Neural cell (in vitro differentiated cells): ENCODE data around the gene KRT3. TPM values are rescaled to one million over a fixed set of nuclear protein-coding genes. Genes with fewer than 3 reads are reported as not detected.

Experiments used
- H2AFZ ChIP-seq: fragments of 200-600, 300-800 bp; sonication (generic), shearing (Covaris generic); 2 replicates; pipeline ENCODE4 v1.6.0; 2014; ENCODE audit warnings: low read depth, mild to moderate bottlenecking, antibody characterized with exemption, low read length, moderate library complexity
- H3F3A ChIP-seq: fragments of 200-600 bp; shearing (Covaris generic); 2 replicates; pipeline ENCODE4 v1.6.1; 2016; ENCODE audit warnings: mild to moderate bottlenecking, moderate library complexity, mixed read lengths, antibody characterized with exemption, low read length; ENCODE audit not compliant: insufficient read depth, poor library complexity, severe bottlenecking
- H3K27ac ChIP-seq: fragments of 200-600, 300-800 bp; sonication (generic), shearing (Covaris generic); 2 replicates; pipeline ENCODE4 v1.5.1; 2014; ENCODE audit warnings: mild to moderate bottlenecking, low read length, moderate library complexity
- H3K27me3 ChIP-seq: fragments of 300-800, 200-600 bp; sonication (generic), shearing (Covaris generic); 2 replicates; pipeline ENCODE4 v1.6.0; 2014; ENCODE audit warnings: mild to moderate bottlenecking, low read depth, low read length, moderate library complexity; ENCODE audit not compliant: insufficient read depth
- H3K36me3 ChIP-seq: fragments of 300-800, 200-600 bp; sonication (generic), shearing (Covaris generic); 2 replicates; pipeline ENCODE4 v1.5.1; 2014; ENCODE audit warnings: mild to moderate bottlenecking, antibody characterized with exemption, low read length, moderate library complexity; ENCODE audit not compliant: insufficient read depth
- H3K4me2 ChIP-seq: fragments of 300-800, 200-600 bp; sonication (generic), shearing (Covaris generic); 2 replicates; pipeline ENCODE4 v1.6.0; 2014; ENCODE audit warnings: mild to moderate bottlenecking, low read length
- H3K4me3 ChIP-seq: fragments of 300-800, 200-600 bp; sonication (generic), shearing (Covaris generic); 2 replicates; pipeline ENCODE4 v1.5.1; 2014; ENCODE audit warnings: mild to moderate bottlenecking, low read length, moderate library complexity
- H3K79me2 ChIP-seq: fragments of 200-600 bp; shearing (Covaris generic); replicated peaks from 2 replicates; pipeline ENCODE4 v1.6.0; 2014; ENCODE audit warnings: mild to moderate bottlenecking, low read length, moderate library complexity; ENCODE audit not compliant: insufficient read depth
- H3K9ac ChIP-seq: fragments of 300-800, 200-600 bp; sonication (generic), shearing (Covaris generic); 2 replicates; pipeline ENCODE4 v1.6.1; 2016; ENCODE audit warnings: mild to moderate bottlenecking, low read length, mixed read lengths
- H3K9me2 ChIP-seq: fragments of 200-600 bp; shearing (Covaris generic); 2 replicates; pipeline ENCODE4 v1.6.1; 2016; ENCODE audit warnings: mild to moderate bottlenecking, low read length, mixed read lengths; ENCODE audit not compliant: insufficient read depth
- H3K9me3 ChIP-seq: fragments of 200-600, 300-800 bp; sonication (generic), shearing (Covaris generic); 2 replicates; pipeline ENCODE4 v1.6.1; 2016; ENCODE audit warnings: mild to moderate bottlenecking, mixed run types, low read length, moderate library complexity, mixed read lengths
- H4K20me1 ChIP-seq: fragments of 200-600 bp; shearing (Covaris generic); 2 replicates; pipeline ENCODE4 v1.6.1; 2016; ENCODE audit warnings: mild to moderate bottlenecking, mixed run types; ENCODE audit not compliant: insufficient read depth
- CTCF ChIP-seq: fragments of 450-650 bp; IDR thresholded peaks from 2 replicates; pipeline ENCODE4 v1.5.1; 2014; ENCODE audit warnings: antibody characterized with exemption, mild to moderate bottlenecking, moderate library complexity; ENCODE audit not compliant: poor library complexity, severe bottlenecking
- EP300 ChIP-seq: fragments of 450-650 bp; conservative IDR thresholded peaks from 2 replicates; pipeline ENCODE4 v1.6.1; 2014; ENCODE audit warnings: antibody characterized with exemption, mild to moderate bottlenecking, moderate library complexity; ENCODE audit not compliant: poor library complexity, severe bottlenecking
- EZH2 ChIP-seq: fragments of 200-600, 300-800 bp; shearing (Covaris generic), sonication (generic); IDR thresholded peaks from 2 replicates; pipeline ENCODE4 v1.6.1; 2014; ENCODE audit warnings: antibody characterized with exemption, low read length, borderline replicate concordance, mild to moderate bottlenecking; ENCODE audit not compliant: insufficient read depth, poor library complexity, severe bottlenecking
- MXI1 ChIP-seq: fragments of 450-650 bp; conservative IDR thresholded peaks from 2 replicates; pipeline ENCODE4 v1.6.1; 2014; ENCODE audit warnings: antibody characterized with exemption, mild to moderate bottlenecking; ENCODE audit not compliant: poor library complexity, severe bottlenecking
- POLR2AphosphoS5 ChIP-seq: IDR thresholded peaks from 2 replicates; pipeline ENCODE4 v1.6.1; 2012
- RAD21 ChIP-seq: fragments of 450-650 bp; conservative IDR thresholded peaks from 2 replicates; pipeline ENCODE4 v1.6.1; 2014; ENCODE audit warnings: antibody characterized with exemption, mild to moderate bottlenecking, moderate library complexity
- SMC3 ChIP-seq: fragments of 450-650 bp; conservative IDR thresholded peaks from 2 replicates; pipeline ENCODE4 v1.6.1; 2014; ENCODE audit warnings: antibody characterized with exemption, mild to moderate bottlenecking, moderate library complexity; ENCODE audit not compliant: poor library complexity
- TAF1 ChIP-seq: IDR thresholded peaks from 2 replicates; pipeline ENCODE4 v1.6.1; 2012; ENCODE audit warnings: low read depth
- polyA plus RNA-seq: library from polyadenylated mRNA; depleted of rRNA; stranded (reverse); fragments of >200 nt; gene quantifications from 2 replicates; pipeline ENCODE4 v1.2.3, GENCODE V29; 2014
- TF ChIP-seq, protein P1 (sequence below): IDR thresholded peaks from 2 replicates; pipeline ENCODE4 v1.6.1; 2012; ENCODE audit warnings: borderline replicate concordance

KRT3 gene
- polyA plus RNA-seq, 1 donor from 2014 or later: not detected

GRCh38 chr12:52826611-52827498, 30.9 kb upstream of the KRT3 start:
- H3K9me3 ChIP-seq: no peaks in the 10 kb centered on the region
- H3K9ac ChIP-seq: no peak overlapping the region
- H3K79me2 ChIP-seq: no peaks in the 10 kb centered on the region
- H3K27me3 ChIP-seq: no peaks in the 10 kb centered on the region
- no peaks in the 10 kb centered on the region for H3K36me3 ChIP-seq
- H2AFZ ChIP-seq: no peak overlapping the region
- no peak overlapping the region for H3K4me3 ChIP-seq
- H3F3A ChIP-seq: no peaks in the 10 kb centered on the region
- TF ChIP-seq EP300: no peak
- no peak for TF ChIP-seq SMC3
- TF ChIP-seq, protein P1, sequence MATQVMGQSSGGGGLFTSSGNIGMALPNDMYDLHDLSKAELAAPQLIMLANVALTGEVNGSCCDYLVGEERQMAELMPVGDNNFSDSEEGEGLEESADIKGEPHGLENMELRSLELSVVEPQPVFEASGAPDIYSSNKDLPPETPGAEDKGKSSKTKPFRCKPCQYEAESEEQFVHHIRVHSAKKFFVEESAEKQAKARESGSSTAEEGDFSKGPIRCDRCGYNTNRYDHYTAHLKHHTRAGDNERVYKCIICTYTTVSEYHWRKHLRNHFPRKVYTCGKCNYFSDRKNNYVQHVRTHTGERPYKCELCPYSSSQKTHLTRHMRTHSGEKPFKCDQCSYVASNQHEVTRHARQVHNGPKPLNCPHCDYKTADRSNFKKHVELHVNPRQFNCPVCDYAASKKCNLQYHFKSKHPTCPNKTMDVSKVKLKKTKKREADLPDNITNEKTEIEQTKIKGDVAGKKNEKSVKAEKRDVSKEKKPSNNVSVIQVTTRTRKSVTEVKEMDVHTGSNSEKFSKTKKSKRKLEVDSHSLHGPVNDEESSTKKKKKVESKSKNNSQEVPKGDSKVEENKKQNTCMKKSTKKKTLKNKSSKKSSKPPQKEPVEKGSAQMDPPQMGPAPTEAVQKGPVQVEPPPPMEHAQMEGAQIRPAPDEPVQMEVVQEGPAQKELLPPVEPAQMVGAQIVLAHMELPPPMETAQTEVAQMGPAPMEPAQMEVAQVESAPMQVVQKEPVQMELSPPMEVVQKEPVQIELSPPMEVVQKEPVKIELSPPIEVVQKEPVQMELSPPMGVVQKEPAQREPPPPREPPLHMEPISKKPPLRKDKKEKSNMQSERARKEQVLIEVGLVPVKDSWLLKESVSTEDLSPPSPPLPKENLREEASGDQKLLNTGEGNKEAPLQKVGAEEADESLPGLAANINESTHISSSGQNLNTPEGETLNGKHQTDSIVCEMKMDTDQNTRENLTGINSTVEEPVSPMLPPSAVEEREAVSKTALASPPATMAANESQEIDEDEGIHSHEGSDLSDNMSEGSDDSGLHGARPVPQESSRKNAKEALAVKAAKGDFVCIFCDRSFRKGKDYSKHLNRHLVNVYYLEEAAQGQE: no peak
- TF ChIP-seq CTCF: no peak
- TF ChIP-seq TAF1: no peak
- no peak for TF ChIP-seq POLR2AphosphoS5
- no peak for TF ChIP-seq RAD21
- no peak for TF ChIP-seq EZH2
- no peak for TF ChIP-seq MXI1
- H4K20me1 ChIP-seq: no peaks in the 10 kb centered on the region
- no peak overlapping the region for H3K4me2 ChIP-seq
- H3K9me2 ChIP-seq: no peaks in the 10 kb centered on the region
- no peak overlapping the region for H3K27ac ChIP-seq

DNA sequence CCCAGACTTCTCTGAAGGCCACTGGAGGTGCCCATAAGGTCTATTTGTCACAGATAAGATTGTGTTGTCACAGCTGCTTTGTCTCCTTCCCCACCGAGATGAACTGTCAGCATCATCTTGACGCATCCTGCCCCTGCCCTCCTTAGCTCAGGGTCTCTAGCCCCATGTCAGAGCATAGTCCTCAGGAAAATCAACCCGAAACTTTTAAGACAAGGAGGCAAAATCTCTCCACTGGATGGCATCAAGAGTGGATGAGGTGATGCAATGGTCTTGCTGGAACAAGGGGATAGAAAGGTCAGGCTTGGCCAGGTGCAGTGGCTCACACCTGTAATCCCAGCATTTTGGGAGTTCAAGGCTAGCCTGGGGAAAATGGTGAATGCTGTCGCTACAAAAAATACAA, 30.0 kb upstream of the KRT3 start:
- H3F3A ChIP-seq: no peaks in the 10 kb centered on the region
- H3K79me2 ChIP-seq: no peaks in the 10 kb centered on the region
- no peak overlapping the region for H3K4me3 ChIP-seq
- H2AFZ ChIP-seq: no peak overlapping the region
- H3K9me2 ChIP-seq: no peaks in the 10 kb centered on the region
- no peaks in the 10 kb centered on the region for H3K36me3 ChIP-seq
- no peak overlapping the region for H3K27ac ChIP-seq
- H4K20me1 ChIP-seq: no peaks in the 10 kb centered on the region
- H3K9me3 ChIP-seq: no peaks in the 10 kb centered on the region
- no peaks in the 10 kb centered on the region for H3K27me3 ChIP-seq
- no peak overlapping the region for H3K4me2 ChIP-seq
- no peak for TF ChIP-seq RAD21
- TF ChIP-seq TAF1: no peak
- TF ChIP-seq EP300: no peak
- TF ChIP-seq, protein P1: no peak
- no peak for TF ChIP-seq SMC3
- no peak for TF ChIP-seq CTCF
- TF ChIP-seq POLR2AphosphoS5: no peak
- TF ChIP-seq MXI1: no peak
- no peak for TF ChIP-seq EZH2
- H3K9ac ChIP-seq: no peak overlapping the region
